ENCODE results near the gene SSH3. TPM values are rescaled to one million over a fixed set of nuclear protein-coding genes. Genes with fewer than 3 reads are reported as not detected.
A peak's percentile ranks its signal among the peaks of the same experiment; 100 is the strongest.

Gene SSH3
- total RNA-seq, 1 experiment from 2014 or later = 57.8 TPM

DNA sequence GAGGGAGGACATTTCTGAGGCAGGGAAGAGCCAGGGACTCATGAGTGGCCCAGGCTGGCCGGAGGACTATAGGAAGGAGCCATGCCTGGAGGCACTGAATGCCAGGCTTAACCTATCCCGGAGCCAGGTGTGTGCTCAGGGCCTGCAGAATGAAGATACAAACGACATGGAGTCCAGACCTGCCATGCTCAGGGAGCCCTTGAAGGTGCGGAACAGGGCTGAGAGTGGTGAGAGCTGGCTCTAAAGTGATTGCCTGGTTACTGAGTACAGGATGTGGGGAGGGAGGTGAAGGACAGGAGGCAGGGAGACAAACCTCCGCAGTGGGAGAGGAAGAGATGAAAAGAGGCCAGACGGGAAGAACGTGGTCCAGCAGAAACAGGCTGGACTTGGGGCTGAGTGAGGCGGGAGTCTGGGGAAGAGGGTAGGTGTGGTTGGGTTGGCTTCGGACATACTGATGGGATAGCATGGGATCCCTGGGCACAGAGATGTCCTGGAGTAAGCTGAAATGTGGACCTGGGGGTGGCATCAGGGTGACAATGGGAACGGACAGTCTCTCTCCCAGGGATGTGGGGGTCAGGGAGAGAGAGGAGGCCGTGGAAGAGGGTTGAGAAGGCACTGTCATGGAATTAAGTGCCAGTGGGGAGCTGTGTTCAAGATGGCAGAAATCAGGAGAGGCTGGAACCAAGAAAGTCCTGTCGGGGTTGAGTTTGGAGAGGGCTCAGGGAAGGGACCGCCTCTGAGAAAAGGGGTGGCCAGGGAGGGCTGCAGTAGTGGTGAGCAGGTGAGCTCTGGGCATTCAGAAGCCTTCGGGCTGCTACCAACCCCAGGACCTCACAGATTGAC, 15.8 kb upstream of the SSH3 start:
- no peak overlapping the region for H2AFZ ChIP-seq (ENCODE audit: low read depth, low read length, poor library complexity, severe bottlenecking)

More for the DNA sequence above, 15.8 kb upstream of the SSH3 start:
- Histone ChIP-seq H3K79me2 (ENCODE audit: insufficient read depth, low read length) (peaks cover 20% of the 10 kb centered on the region; the same call in 1 of the 2 replicates), H3K9me3 (ENCODE audit: control insufficient read depth in 1 of 2, insufficient read depth in 1 of 2, low read depth in 1 of 2, low read length in 2 of 2) (no peaks in the 10 kb centered on the region), H3K4me3 (replicated peaks in 1 of 2; ENCODE audit: low read depth in 1 of 2, low read length in 2 of 2) (peak overlapping the region; percentile 74 to 91), H4K20me1 (ENCODE audit: insufficient read depth) (no peaks in the 10 kb centered on the region), H3K27me3 (ENCODE audit: insufficient read depth, low read length) (no peaks in the 10 kb centered on the region), H3K9me2 (ENCODE audit: insufficient read depth) (no peaks in the 10 kb centered on the region), H3K9ac (ENCODE audit: low read length) (peak overlapping the region; percentile 93), H3K4me2 (ENCODE audit: low read length) (peak overlapping the region; percentile 98), H3K4me1 (ENCODE audit: control insufficient read depth in 1 of 2, insufficient read depth in 2 of 2, low read length in 2 of 2) (peaks cover 13 to 29% of the 10 kb centered on the region in 2 experiments), H3K27ac (ENCODE audit: low read depth, low read length) (peak overlapping the region; percentile 100), H3K36me3 (ENCODE audit: control insufficient read depth in 1 of 2, insufficient read depth in 2 of 2, low read length in 2 of 2) (peaks cover 15 to 38% of the 10 kb centered on the region in 2 experiments)
- ATAC-seq (no peak), DNase-seq (ENCODE audit: low read depth, low spot score) (no peak)
- ChIA-PET CTCF (interaction anchor here (1.3 to 1.6 kb wide), 2 partner anchors 16 to 26 kb away, joined by 5 read pairs; partner anchors contain the start of gene SSH3), RAD21 (ENCODE audit: low non-redundant PET in 1 of 2, low total read pairs in 2 of 2, uncharacterized antibody in 2 of 2, unreplicated experiment in 2 of 2) (no interaction called here), POLR2A (interaction anchor here (2.1 kb wide), 1 partner anchor 15 kb away, joined by 11 read pairs; the partner anchor contains the start of gene SSH3)
- intact Hi-C loops (cut with micrococcal nuclease) = no loop called here
- TF ChIP-seq, protein P1, sequence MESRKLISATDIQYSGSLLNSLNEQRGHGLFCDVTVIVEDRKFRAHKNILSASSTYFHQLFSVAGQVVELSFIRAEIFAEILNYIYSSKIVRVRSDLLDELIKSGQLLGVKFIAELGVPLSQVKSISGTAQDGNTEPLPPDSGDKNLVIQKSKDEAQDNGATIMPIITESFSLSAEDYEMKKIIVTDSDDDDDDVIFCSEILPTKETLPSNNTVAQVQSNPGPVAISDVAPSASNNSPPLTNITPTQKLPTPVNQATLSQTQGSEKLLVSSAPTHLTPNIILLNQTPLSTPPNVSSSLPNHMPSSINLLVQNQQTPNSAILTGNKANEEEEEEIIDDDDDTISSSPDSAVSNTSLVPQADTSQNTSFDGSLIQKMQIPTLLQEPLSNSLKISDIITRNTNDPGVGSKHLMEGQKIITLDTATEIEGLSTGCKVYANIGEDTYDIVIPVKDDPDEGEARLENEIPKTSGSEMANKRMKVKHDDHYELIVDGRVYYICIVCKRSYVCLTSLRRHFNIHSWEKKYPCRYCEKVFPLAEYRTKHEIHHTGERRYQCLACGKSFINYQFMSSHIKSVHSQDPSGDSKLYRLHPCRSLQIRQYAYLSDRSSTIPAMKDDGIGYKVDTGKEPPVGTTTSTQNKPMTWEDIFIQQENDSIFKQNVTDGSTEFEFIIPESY (IDR thresholded peaks at IDR 0.05; ENCODE audit: extremely low read depth, insufficient replicate concordance, low read length) = no peak
- TF ChIP-seq TCF7L2 (IDR thresholded peaks at IDR 0.05; ENCODE audit: borderline replicate concordance, extremely low read depth, insufficient read depth, insufficient read length) (no peak), EZH2phosphoT487 (IDR thresholded peaks at IDR 0.05; ENCODE audit: borderline replicate concordance) (no peak), REST (IDR thresholded peaks at IDR 0.05; ENCODE audit: low read depth) (no peak), SRF (IDR thresholded peaks at IDR 0.05; ENCODE audit: low read depth) (no peak), EGR1 (IDR thresholded peaks at IDR 0.05; ENCODE audit: low read depth) (no peak), SIN3A (IDR thresholded peaks at IDR 0.05; ENCODE audit: low read depth) (no peak), ZNF274 (IDR thresholded peaks at IDR 0.05; ENCODE audit: low read depth, low read length) (no peak)
- TF ChIP-seq, protein P2, sequence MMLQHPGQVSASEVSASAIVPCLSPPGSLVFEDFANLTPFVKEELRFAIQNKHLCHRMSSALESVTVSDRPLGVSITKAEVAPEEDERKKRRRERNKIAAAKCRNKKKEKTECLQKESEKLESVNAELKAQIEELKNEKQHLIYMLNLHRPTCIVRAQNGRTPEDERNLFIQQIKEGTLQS (IDR thresholded peaks at IDR 0.05) = no peak
- TF ChIP-seq, protein P3, sequence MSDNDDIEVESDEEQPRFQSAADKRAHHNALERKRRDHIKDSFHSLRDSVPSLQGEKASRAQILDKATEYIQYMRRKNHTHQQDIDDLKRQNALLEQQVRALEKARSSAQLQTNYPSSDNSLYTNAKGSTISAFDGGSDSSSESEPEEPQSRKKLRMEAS (IDR thresholded peaks at IDR 0.05) = no peak
- TSS peak; percentile 91 for BruUV-seq (replicated peaks)

All from HCT116 (cell line).